ENCODE measurements around the gene ZNF384. TPM values are rescaled to one million over a fixed set of nuclear protein-coding genes. Genes with fewer than 3 reads are reported as not detected.
A peak's percentile ranks its signal among the peaks of the same experiment; 100 is the strongest.

ZNF384 gene
- 63.1 and 65.6 TPM in 2 replicates for polyA plus RNA-seq (2013)

GRCh38 chr12:6688999-6689882, at the start of gene ZNF384:
Gene ZNF384 (minus strand): TSS chr12:6689375. CDS start chr12:6679520, 9,855 bp downstream.
- Histone ChIP-seq H3K79me1 (ENCODE audit: low read length) (peaks cover 10% of the 10 kb centered on the region), H2BK5ac (ENCODE audit: low read depth, low read length, poor library complexity) (peak within 1 kb of the TSS; percentile 99), H3K23ac (ENCODE audit: low read length) (no peak within 1 kb of the TSS), H2BK120ac (ENCODE audit: insufficient read depth, low read length, poor library complexity) (peak within 1 kb of the TSS; percentile 100), H2AFZ (ENCODE audit: insufficient read depth, low read length, poor library complexity) (peak within 1 kb of the TSS; percentile 89), H3K27me3 (ENCODE audit: insufficient read depth, low read length) (no peaks in the 10 kb centered on the region), H4K8ac (ENCODE audit: low read depth, low read length) (peak within 1 kb of the TSS; percentile 95), H3K9me3 (ENCODE audit: insufficient read depth, low read depth, low read length) (no peaks in the 10 kb centered on the region), H3K79me2 (ENCODE audit: control insufficient read depth, insufficient read depth, low read length, poor library complexity) (peaks cover 11% of the 10 kb centered on the region), H3K4me3 (ENCODE audit: low read depth, low read length) (peak within 1 kb of the TSS; percentile 94), H4K12ac (ENCODE audit: low read depth, low read length) (peak within 1 kb of the TSS; percentile 98), H3K9ac (ENCODE audit: low read length) (peak within 1 kb of the TSS; percentile 99), H3K27ac (ENCODE audit: low read depth, low read length) (peak within 1 kb of the TSS; percentile 97), H3K36me3 (ENCODE audit: control insufficient read depth in 1 of 2, insufficient read depth in 2 of 2, low read length in 2 of 2) (peaks cover 0 to 2% of the 10 kb centered on the region in 2 experiments), H3K4me2 (ENCODE audit: low read length) (peak within 1 kb of the TSS; percentile 89), H3K18ac (ENCODE audit: low read length) (peak within 1 kb of the TSS; percentile 98), H4K91ac (ENCODE audit: low read depth, low read length) (peak within 1 kb of the TSS; percentile 93), H3K14ac (ENCODE audit: low read length) (peak within 1 kb of the TSS; percentile 100), H3K4me1 (ENCODE audit: control insufficient read depth in 1 of 2, insufficient read depth in 2 of 2, low read length in 2 of 2) (peaks cover 0 to 9% of the 10 kb centered on the region in 2 experiments), H2AK5ac (ENCODE audit: low read length) (peak within 1 kb of the TSS; percentile 44), H3K4ac (ENCODE audit: low read depth, low read length) (peak within 1 kb of the TSS; percentile 77), H2BK12ac (ENCODE audit: low read length) (no peak within 1 kb of the TSS)
- peak; percentile 97 to 99 for DNase-seq
- WGBS (ENCODE audit: extremely low coverage, insufficient coverage, insufficient read length) = no CpG with 5 or more reads among the region's 72 CpGs

GRCh38 chr12:6736754-6737153, 47.6 kb upstream of the ZNF384 start:
- Histone ChIP-seq H3K14ac (ENCODE audit: low read length) (no peak overlapping the region), H3K23ac (ENCODE audit: low read length) (no peak overlapping the region), H4K91ac (ENCODE audit: low read depth, low read length) (no peak overlapping the region), H3K4me3 (ENCODE audit: low read depth, low read length) (no peak overlapping the region), H2BK12ac (ENCODE audit: low read length) (no peak overlapping the region), H3K4me2 (ENCODE audit: low read length) (no peak overlapping the region), H4K12ac (ENCODE audit: low read depth, low read length) (no peak overlapping the region), H3K9ac (ENCODE audit: low read length) (no peak overlapping the region), H3K79me2 (ENCODE audit: control insufficient read depth, insufficient read depth, low read length, poor library complexity) (no peaks in the 10 kb centered on the region), H3K18ac (ENCODE audit: low read length) (no peak overlapping the region), H3K27me3 (ENCODE audit: insufficient read depth, low read length) (no peaks in the 10 kb centered on the region), H2BK5ac (ENCODE audit: low read depth, low read length, poor library complexity) (no peak overlapping the region), H4K8ac (ENCODE audit: low read depth, low read length) (no peak overlapping the region), H2BK120ac (ENCODE audit: insufficient read depth, low read length, poor library complexity) (no peak overlapping the region), H3K4me1 (ENCODE audit: control insufficient read depth in 1 of 2, insufficient read depth in 2 of 2, low read length in 2 of 2) (no peaks in the 10 kb centered on the region), H3K4ac (ENCODE audit: low read depth, low read length) (no peak overlapping the region), H3K9me3 (ENCODE audit: insufficient read depth, low read depth, low read length) (no peaks in the 10 kb centered on the region), H2AK5ac (ENCODE audit: low read length) (no peak overlapping the region), H3K36me3 (ENCODE audit: control insufficient read depth in 1 of 2, insufficient read depth in 2 of 2, low read length in 2 of 2) (peaks cover 0 to 10% of the 10 kb centered on the region in 2 experiments), H2AFZ (ENCODE audit: insufficient read depth, low read length, poor library complexity) (no peak overlapping the region), H3K79me1 (ENCODE audit: low read length) (no peaks in the 10 kb centered on the region), H3K27ac (ENCODE audit: low read depth, low read length) (no peak overlapping the region)
- WGBS (ENCODE audit: extremely low coverage, insufficient coverage, insufficient read length) = no CpG with 5 or more reads among the region's 5 CpGs
- no peak for DNase-seq

- Histone ChIP-seq H3K27ac (ENCODE audit: low read depth, low read length) (no peak overlapping the region), H3K4me3 (ENCODE audit: low read depth, low read length) (no peak overlapping the region), H3K4me1 (ENCODE audit: control insufficient read depth in 1 of 2, insufficient read depth in 2 of 2, low read length in 2 of 2) (no peaks in the 10 kb centered on the region), H3K9ac (ENCODE audit: low read length) (no peak overlapping the region), H3K79me1 (ENCODE audit: low read length) (no peaks in the 10 kb centered on the region), H3K4me2 (ENCODE audit: low read length) (no peak overlapping the region), H3K9me3 (ENCODE audit: insufficient read depth, low read depth, low read length) (no peaks in the 10 kb centered on the region), H4K12ac (ENCODE audit: low read depth, low read length) (no peak overlapping the region), H2BK5ac (ENCODE audit: low read depth, low read length, poor library complexity) (no peak overlapping the region), H4K91ac (ENCODE audit: low read depth, low read length) (no peak overlapping the region), H2AK5ac (ENCODE audit: low read length) (no peak overlapping the region), H3K4ac (ENCODE audit: low read depth, low read length) (no peak overlapping the region), H4K8ac (ENCODE audit: low read depth, low read length) (no peak overlapping the region), H3K79me2 (ENCODE audit: control insufficient read depth, insufficient read depth, low read length, poor library complexity) (no peaks in the 10 kb centered on the region), H3K23ac (ENCODE audit: low read length) (no peak overlapping the region), H3K27me3 (ENCODE audit: insufficient read depth, low read length) (no peaks in the 10 kb centered on the region), H2AFZ (ENCODE audit: insufficient read depth, low read length, poor library complexity) (no peak overlapping the region), H2BK12ac (ENCODE audit: low read length) (no peak overlapping the region), H3K36me3 (ENCODE audit: control insufficient read depth in 1 of 2, insufficient read depth in 2 of 2, low read length in 2 of 2) (peaks cover 8 to 20% of the 10 kb centered on the region in 2 experiments), H2BK120ac (ENCODE audit: insufficient read depth, low read length, poor library complexity) (no peak overlapping the region), H3K14ac (ENCODE audit: low read length) (no peak overlapping the region), H3K18ac (ENCODE audit: low read length) (no peak overlapping the region)
- WGBS (ENCODE audit: extremely low coverage, insufficient coverage, insufficient read length) = no CpG with 5 or more reads among the region's 8 CpGs
- DNase-seq = peak; percentile 48 to 72
Measured at GRCh38 chr12:6735448-6736191, 46.4 kb upstream of the ZNF384 start.

DNA sequence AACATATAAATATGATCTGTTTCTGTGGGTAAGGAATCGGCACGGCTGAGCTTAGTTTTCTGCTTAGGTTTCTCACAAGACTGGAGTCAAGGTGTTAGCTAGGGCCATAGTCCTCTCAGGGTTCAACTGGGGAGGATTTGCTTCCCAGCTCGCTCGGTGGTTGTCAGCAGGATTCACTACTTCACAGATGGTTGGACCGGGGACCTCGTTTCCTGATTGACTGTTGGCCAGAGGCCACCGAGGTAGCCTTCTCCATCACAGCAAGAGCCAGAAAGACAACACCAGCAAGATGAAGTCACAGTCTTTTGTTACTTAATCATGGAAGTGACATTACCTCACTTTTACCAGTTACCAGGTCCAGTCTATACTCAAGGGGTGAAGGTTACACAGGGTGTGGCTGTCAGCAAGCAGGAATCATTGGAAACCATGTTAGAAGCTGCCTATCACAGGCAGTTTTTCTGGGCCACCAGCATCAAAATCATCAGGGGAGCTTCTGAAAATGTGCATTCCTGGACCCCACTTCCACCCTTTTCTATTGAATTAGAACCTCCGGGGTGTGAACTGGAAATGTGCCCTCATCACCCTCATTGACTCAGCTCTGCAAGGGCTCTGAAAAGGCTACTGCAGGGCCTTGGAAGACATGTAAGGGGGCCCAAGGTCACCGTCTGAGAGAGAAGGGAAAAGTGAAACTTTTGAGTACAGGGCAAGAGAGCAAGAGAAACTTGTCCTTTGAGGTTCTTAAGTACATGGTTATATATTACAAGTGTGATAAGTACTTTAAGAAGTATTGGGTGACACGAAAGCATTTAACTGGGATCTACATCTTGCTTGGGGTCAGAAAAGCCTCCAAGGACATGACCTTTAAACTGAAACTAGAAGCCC, 45.6 kb upstream of the ZNF384 start:
- no peak overlapping the region for H3K4ac ChIP-seq (ENCODE audit: low read depth, low read length)
- H3K27ac ChIP-seq (ENCODE audit: low read depth, low read length) = no peak overlapping the region
- H2BK5ac ChIP-seq (ENCODE audit: low read depth, low read length, poor library complexity) = no peak overlapping the region
- no peaks in the 10 kb centered on the region for H3K79me2 ChIP-seq (ENCODE audit: control insufficient read depth, insufficient read depth, low read length, poor library complexity)
- no peak overlapping the region for H4K12ac ChIP-seq (ENCODE audit: low read depth, low read length)
- H4K8ac ChIP-seq (ENCODE audit: low read depth, low read length) = no peak overlapping the region
- no peak overlapping the region for H3K4me3 ChIP-seq (ENCODE audit: low read depth, low read length)
- no peak overlapping the region for H4K91ac ChIP-seq (ENCODE audit: low read depth, low read length)
- no peak overlapping the region for H3K14ac ChIP-seq (ENCODE audit: low read length)
- no peaks in the 10 kb centered on the region for H3K9me3 ChIP-seq (ENCODE audit: insufficient read depth, low read depth, low read length)
- H3K23ac ChIP-seq (ENCODE audit: low read length) = no peak overlapping the region
- no peak overlapping the region for H2BK12ac ChIP-seq (ENCODE audit: low read length)
- H3K9ac ChIP-seq (ENCODE audit: low read length) = no peak overlapping the region
- no peak overlapping the region for H2AK5ac ChIP-seq (ENCODE audit: low read length)
- H2BK120ac ChIP-seq (ENCODE audit: insufficient read depth, low read length, poor library complexity) = no peak overlapping the region
- H3K36me3 ChIP-seq (ENCODE audit: control insufficient read depth in 1 of 2, insufficient read depth in 2 of 2, low read length in 2 of 2) = peaks cover 16 to 28% of the 10 kb centered on the region in 2 experiments
- no peaks in the 10 kb centered on the region for H3K4me1 ChIP-seq (ENCODE audit: control insufficient read depth in 1 of 2, insufficient read depth in 2 of 2, low read length in 2 of 2)
- no peaks in the 10 kb centered on the region for H3K79me1 ChIP-seq (ENCODE audit: low read length)
- no peak overlapping the region for H3K18ac ChIP-seq (ENCODE audit: low read length)
- no peak overlapping the region for H3K4me2 ChIP-seq (ENCODE audit: low read length)
- no CpG with 5 or more reads among the region's 10 CpGs for WGBS (ENCODE audit: extremely low coverage, insufficient coverage, insufficient read length)
- no peak overlapping the region for H2AFZ ChIP-seq (ENCODE audit: insufficient read depth, low read length, poor library complexity)
- H3K27me3 ChIP-seq (ENCODE audit: insufficient read depth, low read length) = no peaks in the 10 kb centered on the region
- DNase-seq = no peak

All from trophoblast cell (in vitro differentiated cells and primary cell).